K562 (cell line): ENCODE results near the gene SHC1. TPM values are rescaled to one million over a fixed set of nuclear protein-coding genes. Genes with fewer than 3 reads are reported as not detected.

Experiments
- ATAC-seq: fragments of 200-7000 bp; cut with Tn5 transposase; 3 replicates; pipeline ENCODE4 v1.9.1; 2020; ENCODE audit warnings: moderate library complexity
- BruUV-seq: library from RNA; stranded (reverse); fragments of 400-500 nt; replicated peaks from 2 replicates; lab custom pipeline; 2021; lab: Mats Ljungman, UMichigan
- CTCF ChIA-PET: fragments of 300-600 bp; formaldehyde crosslinking; extraction: SDS; loops from one replicate; lab custom pipeline; 2021; ENCODE audit warnings: low intra/inter-chr PET ratio; lab: Yijun Ruan, JAX
- POLR2A ChIA-PET: fragments of 300-600, 350-650 bp; sonication (Branson Sonifier 250); formaldehyde crosslinking; extraction: SDS; loops from one replicate; lab custom pipeline; 2021; ENCODE audit warnings: antibody characterized with exemption, inconsistent platforms; lab: Yijun Ruan, JAX
- DNase-seq, 4 experiments: peaks; one replicate each; pipeline versions ENCODE4 v3.0.0 to v3.0.0-alpha.2; 2011 to 2018; ENCODE audit warnings: low spot score in 3 of 4, mixed read lengths in 3 of 4; ENCODE audit errors: extremely low read depth in 1 of 4
- FAIRE-seq: peaks from 2 replicates; lab custom pipeline; 2011; peaks lifted over from hg19 to GRCh38; lab: Jason Lieb, UNC
- H2AFZ ChIP-seq: 2 replicates; pipeline ENCODE4 v1.6.0; 2011; ENCODE audit warnings: low read depth, low read length, control low read depth, inconsistent platforms
- H3K27ac ChIP-seq: fragments of 200-600 bp; 3 replicates; pipeline ENCODE4 v1.8.0; 2011; ENCODE audit warnings: low read depth, mild to moderate bottlenecking, control low read depth, inconsistent platforms, low read length, moderate library complexity, mixed read lengths; ENCODE audit errors: extremely low read depth
- H3K27me3 ChIP-seq, 2 experiments: fragments of 300-600 bp in 1 of 2; 2 replicates in 1 of 2; 3 replicates in 1 of 2; pipeline versions ENCODE4 v1.6.0 to v1.8.0; 2011; ENCODE audit warnings: inconsistent platforms in 2 of 2, low read length in 2 of 2, mild to moderate bottlenecking in 1 of 2, mixed read lengths in 1 of 2, moderate library complexity in 1 of 2; ENCODE audit not compliant: control insufficient read depth in 2 of 2, insufficient read depth in 2 of 2
- H3K36me3 ChIP-seq: fragments of 300-600 bp; 3 replicates; pipeline ENCODE4 v1.8.0; 2011; ENCODE audit warnings: mild to moderate bottlenecking, low read length, inconsistent platforms; ENCODE audit not compliant: control insufficient read depth, insufficient read depth
- H3K4me1 ChIP-seq, 2 experiments: fragments of 200-600 bp in 1 of 2; replicated peaks in 1 of 2; 2 replicates in 1 of 2; 3 replicates in 1 of 2; pipeline versions ENCODE4 v1.5.1 to v1.8.0; 2011; ENCODE audit warnings: inconsistent platforms in 2 of 2, low read length in 2 of 2, mild to moderate bottlenecking in 1 of 2, mixed read lengths in 1 of 2, moderate library complexity in 1 of 2; ENCODE audit not compliant: control insufficient read depth in 2 of 2, insufficient read depth in 2 of 2
- H3K4me2 ChIP-seq: 2 replicates; pipeline ENCODE4 v1.6.1; 2011; ENCODE audit warnings: low read length, control low read depth, inconsistent platforms, mixed read lengths; ENCODE audit not compliant: insufficient read depth
- H3K4me3 ChIP-seq: fragments of 200-600 bp; sonication (generic), shearing (Covaris generic); 2 replicates; pipeline ENCODE4 v1.5.1; 2016; ENCODE audit warnings: control low read depth, inconsistent platforms
- H3K79me2 ChIP-seq: fragments of 200-600 bp; 3 replicates; pipeline ENCODE4 v1.8.0; 2011; ENCODE audit warnings: low read length, inconsistent platforms; ENCODE audit not compliant: control insufficient read depth, insufficient read depth
- H3K9ac ChIP-seq, 2 experiments: 2 replicates each; pipeline versions ENCODE4 v1.6.0 to v1.6.1; 2011; ENCODE audit warnings: low read depth in 2 of 2, low read length in 2 of 2, control low read depth in 1 of 2, inconsistent platforms in 1 of 2, mild to moderate bottlenecking in 1 of 2, mixed read lengths in 1 of 2; ENCODE audit not compliant: insufficient read depth in 1 of 2
- H3K9me1 ChIP-seq: one replicate; pipeline ENCODE4 v1.6.0; 2011; ENCODE audit warnings: inconsistent platforms, mild to moderate bottlenecking, low read length, moderate library complexity; ENCODE audit not compliant: control insufficient read depth, insufficient read depth
- H3K9me3 ChIP-seq: replicated peaks from 2 replicates; pipeline ENCODE4 v1.5.1; 2011; ENCODE audit warnings: low read depth, low read length, inconsistent platforms; ENCODE audit not compliant: control insufficient read depth, insufficient read depth
- H4K20me1 ChIP-seq: replicated peaks from 2 replicates; pipeline ENCODE4 v1.6.1; 2011; ENCODE audit warnings: low read length, inconsistent platforms, mixed read lengths; ENCODE audit not compliant: control insufficient read depth, insufficient read depth
- ESRRB ChIP-seq: fragments of 250-450 bp; sonication (Bioruptor Pico); IDR thresholded peaks from 2 replicates; pipeline ENCODE4 v1.5.0; 2020; ENCODE audit warnings: mild to moderate bottlenecking, moderate library complexity, borderline replicate concordance
- FUS ChIP-seq: fragments of 200-400 bp; formaldehyde crosslinking; optimal IDR thresholded peaks from 2 replicates; pipeline ENCODE3; 2017; ENCODE audit warnings: low read depth, low read length
- HNRNPH1 ChIP-seq: fragments of 200-400 bp; formaldehyde crosslinking; optimal IDR thresholded peaks from 2 replicates; pipeline ENCODE3; 2017; ENCODE audit warnings: low read depth, mild to moderate bottlenecking, low read length, moderate library complexity
- KLF10 ChIP-seq: fragments of 250-450 bp; sonication (Bioruptor Pico); IDR thresholded peaks from 2 replicates; pipeline ENCODE4 v1.6.1; 2021; ENCODE audit warnings: matching md5 sums
- LCOR ChIP-seq: sonication (generic); formaldehyde crosslinking; IDR thresholded peaks from 2 replicates; pipeline ENCODE4 v1.8.0; 2022; ENCODE audit warnings: mild to moderate bottlenecking, missing genetic modification reagents
- MTA3 ChIP-seq: fragments of 450-650 bp; formaldehyde crosslinking; IDR thresholded peaks from 2 replicates; pipeline ENCODE4 v1.6.1; 2017; ENCODE audit warnings: mild to moderate bottlenecking, borderline replicate concordance
- PRPF4 ChIP-seq: fragments of 200-400 bp; formaldehyde crosslinking; IDR thresholded peaks from one replicate; pipeline ENCODE4 v1.6.1; 2017; ENCODE audit warnings: low read length, low read depth, mild to moderate bottlenecking; ENCODE audit not compliant: insufficient read depth, poor library complexity, severe bottlenecking
- SMC3 ChIP-seq: conservative IDR thresholded peaks from 2 replicates; pipeline ENCODE4 v1.6.1; 2011; ENCODE audit warnings: low read depth, low read length, improper control_type of control experiment; ENCODE audit not compliant: insufficient read depth
- STAG1 ChIP-seq: sonication (generic); formaldehyde crosslinking; IDR thresholded peaks from 2 replicates; pipeline ENCODE4 v1.5.0; 2020; ENCODE audit warnings: missing genetic modification reagents, borderline replicate concordance
- WGBS: fragments of 100-300 bp; shearing (Covaris generic); methylation state at CpG from one replicate; pipeline ENCODE4 v1.1.6; 2016; ENCODE audit warnings: low coverage, mixed read lengths; ENCODE audit not compliant: insufficient coverage; ENCODE audit errors: missing lambda C conversion rate; 5-methylcytosine and 5-hydroxymethylcytosine counted together
- in situ Hi-C: fragments of 300-500 bp; cut with MboI; formaldehyde crosslinking; loops from 4 replicates; pipeline ENCODE4 v1.15.0; 2018; ENCODE audit warnings: inconsistent platforms, mixed read lengths
- intact Hi-C: fragments of 100-400 bp; cut with micrococcal nuclease; formaldehyde crosslinking; loops from 2 replicates; pipeline ENCODE4 v1.14.2; 2022
- polyA plus RNA-seq, 8 experiments: library from polyadenylated mRNA; depleted of rRNA in 4 of 8; stranded (reverse) in 5 of 8; unstranded in 3 of 8; fragments of >200 nt; fragmentation: Nextera tagmentation in 2 of 8; fragmentation: Illumina TruSeq in 1 of 8; extraction: Ambion mirVana in 2 of 8; extraction: Trizol in 1 of 8; gene quantifications; 2 replicates each; pipeline versions ENCODE4 v1.2.1 to v1.2.3, GENCODE V29; 2011 to 2014; ENCODE audit warnings: inconsistent platforms in 1 of 8, missing spikeins in 1 of 8
- total RNA-seq, 7 experiments: library from RNA; depleted of rRNA in 6 of 7; stranded (reverse); fragments of >200 nt in 6 of 7; fragmentation: Illumina TruSeq in 2 of 7; extraction: Trizol in 2 of 7; gene quantifications; 2 replicates each; pipeline versions ENCODE4 v1.2.1 to v1.2.3, GENCODE V29; 2011 to 2021; ENCODE audit warnings: low replicate concordance in 1 of 7
- TF ChIP-seq, protein P1 (sequence below): sonication (generic); formaldehyde crosslinking; IDR thresholded peaks from 2 replicates; pipeline ENCODE4 v1.9.0; 2022; ENCODE audit warnings: mild to moderate bottlenecking, missing genetic modification reagents
- TF ChIP-seq, protein P2 (sequence below), 2 experiments: fragments of 450-650 bp; formaldehyde crosslinking in 1 of 2; IDR thresholded peaks; 2 replicates each; pipeline versions ENCODE4 v1.4.0 to v1.6.1; 2014 to 2020; ENCODE audit warnings: mild to moderate bottlenecking in 2 of 2, borderline replicate concordance in 1 of 2, low read depth in 1 of 2

The SHC1 gene
- total and polyA plus RNA-seq, 9 of the 15 experiments (the other 6 are each of a cell fraction or from before 2014, with no cell fraction given): 4.1 to 113 (median 51.9) TPM

DNA sequence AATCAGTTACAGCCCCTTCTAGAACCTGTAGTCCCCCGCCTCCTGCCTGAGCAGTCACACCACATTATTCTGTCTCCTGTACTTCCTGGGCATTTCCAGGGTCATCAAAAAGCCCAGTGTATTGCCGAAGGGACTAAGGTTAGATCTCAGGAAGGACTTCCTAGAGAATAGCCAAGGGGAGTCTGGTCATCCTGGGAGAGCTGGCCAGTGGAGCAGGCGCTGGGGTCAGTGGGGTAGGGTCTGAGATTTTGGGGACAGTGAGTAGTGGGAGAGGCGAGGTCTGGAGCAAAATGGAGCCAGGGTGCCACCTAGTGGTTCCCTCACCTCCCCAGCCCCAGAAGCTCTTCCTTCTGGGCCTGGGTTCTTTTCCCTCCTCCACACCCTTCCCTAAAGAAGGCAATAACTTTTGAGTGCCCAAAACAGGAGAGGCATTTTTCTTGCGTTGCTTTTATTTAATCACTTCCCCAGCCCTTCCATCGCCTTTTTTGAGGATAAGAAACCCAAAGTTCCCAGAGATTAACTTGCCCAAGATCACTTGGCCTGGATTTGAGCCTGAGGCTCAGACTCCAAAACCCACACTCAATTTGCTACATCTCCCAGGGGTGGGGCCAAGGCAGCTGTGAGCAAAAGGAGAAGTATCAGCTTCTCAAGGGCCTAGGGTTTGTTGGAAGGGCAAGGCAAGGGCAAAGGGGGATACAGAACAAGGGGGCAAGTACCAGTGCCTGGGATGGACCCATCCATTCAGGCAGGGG is 26.7 kb downstream of the SHC1 start:
- no peaks in the 10 kb centered on the region for H3K9me1 ChIP-seq
- in situ Hi-C loops: no loop called here
- H4K20me1 ChIP-seq: 0 out of 2 replicates have a peak, but pooled peaks cover 3% of the 10 kb centered on the region
- FAIRE-seq: peak; percentile 81
- peak overlapping the region; percentile 44; the same call in 2 of the 3 replicates for H3K27ac ChIP-seq
- no peaks in the 10 kb centered on the region for H3K9me3 ChIP-seq
- no peaks in the 10 kb centered on the region for H3K27me3 ChIP-seq
- peak; percentile 54 to 72 (median 62) for DNase-seq
- WGBS: 22% methylated on average over 6 of the region's 6 CpGs
- no peak overlapping the region for H3K4me2 ChIP-seq
- H3K79me2 ChIP-seq: no peaks in the 10 kb centered on the region
- H3K9ac ChIP-seq: peak overlapping the region in 1 of 2 experiments; percentile 4; a peak in 2 of 4 replicates
- peaks cover 28 to 60% of the 10 kb centered on the region in 2 experiments; a peak in 4 of 5 replicates for H3K4me1 ChIP-seq
- peak; percentile 85 for ATAC-seq
- intact Hi-C loops: no loop called here
- no peak overlapping the region for H3K4me3 ChIP-seq
- ChIA-PET CTCF (interaction anchor here (0.5 to 1.4 kb wide), 6 partner anchors 38 to 463 kb away, joined by 3 to 4 read pairs (median 3); no protein-coding TSS in a partner anchor), POLR2A (interaction anchor here (0.9 to 1.5 kb wide), 2 partner anchors 8 to 12 kb away, joined by 5 to 7 read pairs; partner anchors contain the start of gene PBXIP1)
- no peaks in the 10 kb centered on the region for H3K36me3 ChIP-seq
- 0 out of 2 replicates have a peak overlapping the region, but pooled peaks have one; percentile 34 for H2AFZ ChIP-seq
- no TSS peak for BruUV-seq
- TF ChIP-seq STAG1 (CRISPR knock-in tag) (peak; percentile 50; the same call in 1 of the 2 replicates), FUS (no peak), HNRNPH1 (no peak), SMC3 (peak; percentile 67), KLF10 (CRISPR knock-in tag) (no peak), PRPF4 (no peak), MTA3 (0 out of 2 replicates have a peak, but pooled peaks have one; percentile 42), LCOR (CRISPR knock-in tag) (0 out of 2 replicates have a peak, but pooled peaks have one; percentile 43), ESRRB (CRISPR knock-in tag) (no peak)
- TF ChIP-seq, protein P1, sequence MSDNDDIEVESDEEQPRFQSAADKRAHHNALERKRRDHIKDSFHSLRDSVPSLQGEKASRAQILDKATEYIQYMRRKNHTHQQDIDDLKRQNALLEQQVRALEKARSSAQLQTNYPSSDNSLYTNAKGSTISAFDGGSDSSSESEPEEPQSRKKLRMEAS (CRISPR knock-in tag): no peak
- TF ChIP-seq, protein P2, sequence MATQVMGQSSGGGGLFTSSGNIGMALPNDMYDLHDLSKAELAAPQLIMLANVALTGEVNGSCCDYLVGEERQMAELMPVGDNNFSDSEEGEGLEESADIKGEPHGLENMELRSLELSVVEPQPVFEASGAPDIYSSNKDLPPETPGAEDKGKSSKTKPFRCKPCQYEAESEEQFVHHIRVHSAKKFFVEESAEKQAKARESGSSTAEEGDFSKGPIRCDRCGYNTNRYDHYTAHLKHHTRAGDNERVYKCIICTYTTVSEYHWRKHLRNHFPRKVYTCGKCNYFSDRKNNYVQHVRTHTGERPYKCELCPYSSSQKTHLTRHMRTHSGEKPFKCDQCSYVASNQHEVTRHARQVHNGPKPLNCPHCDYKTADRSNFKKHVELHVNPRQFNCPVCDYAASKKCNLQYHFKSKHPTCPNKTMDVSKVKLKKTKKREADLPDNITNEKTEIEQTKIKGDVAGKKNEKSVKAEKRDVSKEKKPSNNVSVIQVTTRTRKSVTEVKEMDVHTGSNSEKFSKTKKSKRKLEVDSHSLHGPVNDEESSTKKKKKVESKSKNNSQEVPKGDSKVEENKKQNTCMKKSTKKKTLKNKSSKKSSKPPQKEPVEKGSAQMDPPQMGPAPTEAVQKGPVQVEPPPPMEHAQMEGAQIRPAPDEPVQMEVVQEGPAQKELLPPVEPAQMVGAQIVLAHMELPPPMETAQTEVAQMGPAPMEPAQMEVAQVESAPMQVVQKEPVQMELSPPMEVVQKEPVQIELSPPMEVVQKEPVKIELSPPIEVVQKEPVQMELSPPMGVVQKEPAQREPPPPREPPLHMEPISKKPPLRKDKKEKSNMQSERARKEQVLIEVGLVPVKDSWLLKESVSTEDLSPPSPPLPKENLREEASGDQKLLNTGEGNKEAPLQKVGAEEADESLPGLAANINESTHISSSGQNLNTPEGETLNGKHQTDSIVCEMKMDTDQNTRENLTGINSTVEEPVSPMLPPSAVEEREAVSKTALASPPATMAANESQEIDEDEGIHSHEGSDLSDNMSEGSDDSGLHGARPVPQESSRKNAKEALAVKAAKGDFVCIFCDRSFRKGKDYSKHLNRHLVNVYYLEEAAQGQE (IDR thresholded peaks at IDR 0.05; ENCODE audit: borderline replicate concordance): peak; percentile 75; the same call in 1 of the 2 replicates
- TF ChIP-seq, protein P2 (CRISPR knock-in tag; IDR thresholded peaks at IDR 0.05; ENCODE audit: low read depth): no peak
